ENCODE results near the gene RYR1. TPM values are rescaled to one million over a fixed set of nuclear protein-coding genes. Genes with fewer than 3 reads are reported as not detected.

Gene RYR1
- total RNA-seq, 4 donors from 2014 or later = 8.4 to 35.1 (median 16.6) TPM

- intact Hi-C loops (cut with DNase I; ENCODE audit: low total_unique reads) = no loop called here
- no peak for TF ChIP-seq POLR2A (IDR thresholded peaks at IDR 0.05)
- TF ChIP-seq, protein P1, sequence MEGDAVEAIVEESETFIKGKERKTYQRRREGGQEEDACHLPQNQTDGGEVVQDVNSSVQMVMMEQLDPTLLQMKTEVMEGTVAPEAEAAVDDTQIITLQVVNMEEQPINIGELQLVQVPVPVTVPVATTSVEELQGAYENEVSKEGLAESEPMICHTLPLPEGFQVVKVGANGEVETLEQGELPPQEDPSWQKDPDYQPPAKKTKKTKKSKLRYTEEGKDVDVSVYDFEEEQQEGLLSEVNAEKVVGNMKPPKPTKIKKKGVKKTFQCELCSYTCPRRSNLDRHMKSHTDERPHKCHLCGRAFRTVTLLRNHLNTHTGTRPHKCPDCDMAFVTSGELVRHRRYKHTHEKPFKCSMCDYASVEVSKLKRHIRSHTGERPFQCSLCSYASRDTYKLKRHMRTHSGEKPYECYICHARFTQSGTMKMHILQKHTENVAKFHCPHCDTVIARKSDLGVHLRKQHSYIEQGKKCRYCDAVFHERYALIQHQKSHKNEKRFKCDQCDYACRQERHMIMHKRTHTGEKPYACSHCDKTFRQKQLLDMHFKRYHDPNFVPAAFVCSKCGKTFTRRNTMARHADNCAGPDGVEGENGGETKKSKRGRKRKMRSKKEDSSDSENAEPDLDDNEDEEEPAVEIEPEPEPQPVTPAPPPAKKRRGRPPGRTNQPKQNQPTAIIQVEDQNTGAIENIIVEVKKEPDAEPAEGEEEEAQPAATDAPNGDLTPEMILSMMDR (IDR thresholded peaks at IDR 0.05) = no peak
- DNase-seq (ENCODE audit: low spot score in 2 of 2) = no peak
- H3K4me3 ChIP-seq (ENCODE audit: low read depth, poor library complexity, severe bottlenecking) = no peak overlapping the region
- 88 to 93% methylated on average over 14 of the region's 14 CpGs for WGBS, 2 donors
These were observed 149.9 kb downstream of the RYR1 start for GRCh38 chr19:38583219-38583984.

- no peak for DNase-seq (ENCODE audit: low spot score in 2 of 2)
- TF ChIP-seq, protein P1 (IDR thresholded peaks at IDR 0.05) = no peak
- no peak for TF ChIP-seq POLR2A (IDR thresholded peaks at IDR 0.05)
- H3K4me3 ChIP-seq (ENCODE audit: low read depth, poor library complexity, severe bottlenecking) = no peak overlapping the region
- 85% methylated on average over 4 of the region's 4 CpGs for WGBS, 2 donors
- intact Hi-C loops (cut with DNase I; ENCODE audit: low total_unique reads) = no loop called here
These were observed 150.5 kb downstream of the RYR1 start for GRCh38 chr19:38583985-38584305.

DNA sequence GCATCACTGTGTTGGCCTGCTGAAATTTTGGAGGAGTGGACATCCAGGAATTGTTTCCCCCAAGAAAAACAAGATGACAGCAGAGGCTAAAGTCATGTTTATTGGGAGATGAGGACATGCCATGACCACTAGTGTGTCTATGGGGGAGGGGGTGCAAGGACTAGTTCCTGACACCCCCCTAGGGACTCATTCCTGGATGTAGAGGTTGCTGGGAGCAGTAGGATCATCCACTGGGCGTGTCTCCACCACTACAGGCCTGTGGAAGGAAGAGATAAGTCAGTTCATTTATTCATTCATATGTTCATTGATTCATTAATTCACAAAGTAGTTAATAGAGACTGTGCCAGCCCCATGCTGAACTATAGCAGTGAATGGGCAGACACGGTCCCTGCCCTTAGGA, 154.1 kb downstream of the RYR1 start:
- TF ChIP-seq, protein P1 (IDR thresholded peaks at IDR 0.05) = no peak
- no peak for TF ChIP-seq POLR2A (IDR thresholded peaks at IDR 0.05)
- no peak overlapping the region for H3K4me3 ChIP-seq (ENCODE audit: low read depth, poor library complexity, severe bottlenecking)
- 86 to 88% methylated on average over 2 of the region's 2 CpGs for WGBS, 2 donors
- no peak for DNase-seq (ENCODE audit: low spot score in 2 of 2)
- intact Hi-C loops (cut with DNase I; ENCODE audit: low total_unique reads) = no loop called here

DNA sequence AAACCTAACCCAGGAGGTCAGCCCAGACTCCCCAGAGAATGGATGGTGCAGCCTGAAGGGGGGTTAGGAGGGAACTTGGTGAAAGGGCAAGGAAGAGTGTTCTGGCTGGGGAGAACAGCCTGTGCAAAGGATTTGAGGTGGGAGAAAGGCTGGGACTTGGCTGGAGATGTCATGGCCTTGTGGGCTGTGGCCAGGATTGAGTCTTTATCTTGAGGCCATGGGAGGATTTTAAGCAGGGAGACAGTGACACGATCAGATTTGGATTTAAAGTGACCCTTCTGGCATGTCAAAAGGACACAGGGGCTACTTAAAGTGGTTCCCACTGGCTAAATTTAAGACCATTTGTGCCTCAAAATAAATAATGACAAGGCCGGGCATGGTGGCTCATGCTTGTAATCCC, 154.6 kb downstream of the RYR1 start:
- TF ChIP-seq, protein P1 (IDR thresholded peaks at IDR 0.05) = no peak
- TF ChIP-seq POLR2A (IDR thresholded peaks at IDR 0.05) = no peak
- intact Hi-C loops (cut with DNase I; ENCODE audit: low total_unique reads) = no loop called here
- no peak overlapping the region for H3K4me3 ChIP-seq (ENCODE audit: low read depth, poor library complexity, severe bottlenecking)
- no peak for DNase-seq (ENCODE audit: low spot score in 2 of 2)
- 84 to 85% methylated on average over 2 of the region's 2 CpGs for WGBS, 2 donors

- no peak overlapping the region for H3K4me3 ChIP-seq (ENCODE audit: low read depth, poor library complexity, severe bottlenecking)
- TF ChIP-seq POLR2A (IDR thresholded peaks at IDR 0.05) = no peak
- TF ChIP-seq, protein P1 (IDR thresholded peaks at IDR 0.05) = no peak
- no peak for DNase-seq (ENCODE audit: low spot score in 2 of 2)
- intact Hi-C loops (cut with DNase I; ENCODE audit: low total_unique reads) = no loop called here
- WGBS, 2 donors = 80 to 83% methylated on average over 6 of the region's 6 CpGs
These were observed 159.4 kb downstream of the RYR1 start for GRCh38 chr19:38592940-38593339.

Data from lower leg skin (tissue), 4 donors.